Ramos (cell line): ENCODE data around the gene GHRH.

Source experiments
- in situ Hi-C: fragments of 300-500 bp; cut with MboI; formaldehyde crosslinking; loops from one replicate; pipeline ENCODE4 v1.14.3; 2022; ENCODE audit warnings: low sequenced_read_pairs; ENCODE audit not compliant: unreplicated experiment

Gene GHRH

GRCh38 chr20:37219751-37220668, 41.6 kb downstream of the GHRH start:
- in situ Hi-C loops = no loop called here

DNA sequence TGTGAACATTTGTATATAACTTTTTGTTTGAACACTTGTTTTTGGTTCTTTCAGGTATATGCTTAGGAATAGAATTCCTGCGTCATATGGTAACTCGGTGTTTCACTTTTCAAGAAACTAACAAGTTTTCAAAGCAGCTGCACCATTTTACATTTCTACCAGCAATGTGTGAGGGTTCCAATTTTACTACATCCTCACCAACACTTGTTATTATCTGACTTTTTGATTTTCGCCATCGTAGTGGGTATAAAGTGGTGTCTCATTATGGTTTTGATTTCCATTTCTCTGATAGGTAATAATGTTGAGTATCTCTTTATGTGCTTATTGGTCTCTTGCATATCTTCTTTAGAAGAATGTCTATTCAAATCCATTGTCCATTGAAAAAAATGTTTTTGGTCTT, 42.6 kb downstream of the GHRH start:
- in situ Hi-C loops = no loop called here

DNA sequence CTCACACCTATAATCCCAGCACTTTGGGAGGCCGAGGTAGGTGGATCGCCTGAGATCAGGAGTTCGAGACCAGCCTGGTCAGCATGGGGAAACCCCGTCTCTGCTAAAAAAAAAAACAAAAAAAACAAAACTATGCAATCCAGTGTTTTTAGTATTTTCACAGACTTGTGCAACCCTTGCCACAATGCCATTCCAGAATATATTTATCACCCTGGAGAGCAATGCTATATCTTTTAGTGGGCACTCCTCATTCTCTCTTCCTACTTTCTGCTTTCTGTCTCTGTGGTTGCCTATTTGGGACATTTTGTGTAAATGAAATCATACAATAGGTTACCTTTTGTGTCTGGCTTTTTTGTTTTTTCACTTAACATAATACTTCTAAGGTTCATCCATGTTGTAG, 43.2 kb downstream of the GHRH start:
- in situ Hi-C loops = no loop called here

GRCh38 chr20:37209661-37210314, 51.8 kb downstream of the GHRH start:
- in situ Hi-C loops = no loop called here

DNA sequence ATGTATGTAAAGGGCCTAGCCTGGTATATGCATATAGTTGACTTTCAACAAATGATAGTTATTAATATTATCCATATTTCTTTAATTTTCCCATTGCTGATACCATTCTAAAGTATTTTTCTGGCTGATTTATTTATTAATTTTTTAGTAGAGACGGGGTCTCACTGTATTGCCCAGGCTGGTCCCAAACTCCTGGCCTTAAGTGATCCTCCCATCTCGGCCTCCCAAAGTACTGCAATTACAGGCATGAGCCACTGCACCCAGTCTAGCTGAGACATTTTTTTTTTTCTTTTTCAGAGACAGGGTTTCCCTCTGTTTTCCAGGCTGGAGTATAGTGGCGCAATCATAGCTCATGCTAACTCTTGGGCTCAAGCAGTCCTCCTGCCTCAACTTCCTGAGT, 52.4 kb downstream of the GHRH start:
- in situ Hi-C loops = no loop called here

DNA sequence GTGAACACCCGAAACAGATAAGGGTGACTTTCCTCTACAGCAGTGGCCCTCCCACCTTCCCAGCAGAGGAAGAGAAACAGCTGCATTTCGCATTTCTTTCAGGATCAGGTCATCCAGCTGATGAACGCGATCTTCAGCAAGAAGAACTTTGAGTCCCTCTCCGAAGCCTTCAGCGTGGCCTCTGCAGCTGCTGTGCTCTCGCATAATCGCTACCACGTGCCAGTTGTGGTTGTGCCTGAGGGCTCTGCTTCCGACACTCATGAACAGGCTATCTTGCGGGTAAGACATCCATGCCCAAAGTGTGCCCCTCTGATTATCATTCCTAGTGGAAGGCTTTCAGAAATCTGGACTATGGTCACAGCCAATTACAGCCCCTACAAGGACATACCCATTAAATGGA, 54.4 kb downstream of the GHRH start:
- in situ Hi-C loops = no loop called here

DNA sequence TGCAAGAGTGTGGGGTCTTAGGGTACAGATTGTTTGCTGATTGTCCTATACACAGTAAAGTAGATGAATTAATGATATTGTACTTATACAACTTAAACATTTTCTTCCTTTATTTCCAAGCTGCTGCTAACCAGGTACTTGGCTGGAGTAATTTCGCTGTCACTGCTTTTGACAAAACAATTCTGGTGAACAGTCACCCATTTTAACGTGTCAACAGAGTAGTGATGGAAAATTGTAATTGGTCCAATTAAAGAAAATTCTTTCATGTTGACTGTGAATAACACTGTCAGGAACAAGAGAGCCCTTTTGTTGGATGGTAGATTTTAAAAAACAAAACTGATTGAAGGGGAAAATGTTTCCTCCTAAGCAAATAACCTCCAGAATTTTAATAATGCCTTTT, 55.8 kb downstream of the GHRH start:
- in situ Hi-C loops = no loop called here

DNA sequence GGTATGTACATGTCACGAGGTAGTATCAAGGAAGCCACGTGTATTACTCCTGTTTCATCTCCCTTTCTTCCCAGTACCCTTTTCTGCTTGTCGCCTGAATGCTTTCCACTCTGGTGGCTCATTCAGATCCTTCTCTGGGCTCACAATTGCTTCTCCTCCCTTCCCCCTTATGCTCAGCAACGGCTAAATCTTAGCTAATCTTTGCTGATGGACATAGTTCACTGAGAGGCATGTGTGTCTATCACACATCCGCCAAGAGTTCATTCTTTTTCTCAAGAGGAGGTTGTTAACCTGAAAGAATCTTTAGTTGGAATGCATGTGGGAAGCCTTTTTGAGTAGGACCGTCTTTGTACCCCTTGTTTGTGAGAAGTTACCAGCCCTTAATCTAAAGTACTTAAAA, 56.5 kb downstream of the GHRH start:
- in situ Hi-C loops = no loop called here

DNA sequence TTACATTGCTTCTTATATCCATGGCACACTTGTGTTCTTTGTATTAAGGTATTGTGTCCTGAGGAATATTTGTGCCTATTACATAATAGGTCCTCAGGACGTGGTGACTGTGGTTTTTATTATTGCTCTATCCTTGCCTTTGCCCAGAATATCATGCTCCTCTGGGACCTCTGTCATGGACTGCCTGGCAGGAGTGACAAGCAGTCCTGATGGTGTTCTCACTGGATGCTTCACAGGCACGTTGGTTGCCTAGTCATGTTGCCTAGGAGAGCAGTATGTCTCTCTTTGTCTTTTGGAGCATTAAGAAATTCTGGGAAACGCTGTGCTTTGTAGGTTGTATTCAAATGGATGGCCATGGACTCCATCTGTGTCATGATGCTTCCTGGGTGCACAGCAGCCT, 57.6 kb downstream of the GHRH start:
- in situ Hi-C loops = no loop called here

- in situ Hi-C loops = no loop called here
These were observed 59.2 kb downstream of the GHRH start for GRCh38 chr20:37202267-37202943.

DNA sequence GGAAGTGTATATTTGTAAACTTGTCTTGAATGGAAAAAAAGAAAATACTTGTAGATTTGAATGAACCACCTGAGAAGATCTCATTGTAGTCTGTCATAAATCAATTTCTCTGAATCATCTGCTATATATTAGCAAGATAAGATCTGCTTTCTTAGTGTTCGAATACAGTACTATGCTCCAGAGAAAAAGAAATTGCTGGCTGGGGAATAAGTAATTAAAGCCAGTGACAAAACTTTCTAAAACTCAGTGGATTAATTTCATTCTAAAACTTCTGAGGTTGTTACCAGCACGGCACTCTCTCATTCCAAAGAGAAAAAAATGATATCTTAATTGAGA, 59.8 kb downstream of the GHRH start:
- in situ Hi-C loops = no loop called here
